HG03064 (cell line): Measurements from ENCODE around the gene HPSE2.
"Not testable (repeated sequence)": the region's sequence is repeated elsewhere in the genome, so short reads cannot be mapped to it uniquely, and the experiment has no call there.

Source experiments
- ATAC-seq: cut with Tn5 transposase; IDR thresholded peaks from one replicate; pipeline ENCODE4 v1.9.1; 2021; ENCODE audit warnings: low read depth; ENCODE audit not compliant: unreplicated experiment

HPSE2 gene

GRCh38 chr10:99170116-99170675, 65.5 kb downstream of the HPSE2 start:
- no peak for ATAC-seq

GRCh38 chr10:99161165-99161564, 74.5 kb downstream of the HPSE2 start:
- no peak for ATAC-seq

DNA sequence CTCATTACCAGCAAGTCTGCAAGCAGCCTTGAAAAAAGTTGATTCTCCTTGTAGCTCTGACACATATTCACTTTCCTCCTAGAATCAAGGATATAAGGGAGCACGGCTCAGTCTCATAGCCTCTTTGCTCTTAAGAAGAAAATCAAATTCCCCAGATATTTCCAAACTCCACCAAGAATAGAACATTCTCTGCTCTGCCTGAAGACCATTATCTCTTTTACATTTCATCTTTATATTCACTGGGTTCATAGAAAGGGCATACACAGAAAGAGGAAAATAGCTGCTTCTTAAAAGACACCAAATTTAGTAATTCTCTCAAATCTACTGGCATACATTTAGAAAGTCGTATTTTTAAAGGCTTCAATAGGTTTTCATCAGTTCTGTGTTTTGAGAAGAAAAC, 92.0 kb downstream of the HPSE2 start:
- ATAC-seq: no peak

DNA sequence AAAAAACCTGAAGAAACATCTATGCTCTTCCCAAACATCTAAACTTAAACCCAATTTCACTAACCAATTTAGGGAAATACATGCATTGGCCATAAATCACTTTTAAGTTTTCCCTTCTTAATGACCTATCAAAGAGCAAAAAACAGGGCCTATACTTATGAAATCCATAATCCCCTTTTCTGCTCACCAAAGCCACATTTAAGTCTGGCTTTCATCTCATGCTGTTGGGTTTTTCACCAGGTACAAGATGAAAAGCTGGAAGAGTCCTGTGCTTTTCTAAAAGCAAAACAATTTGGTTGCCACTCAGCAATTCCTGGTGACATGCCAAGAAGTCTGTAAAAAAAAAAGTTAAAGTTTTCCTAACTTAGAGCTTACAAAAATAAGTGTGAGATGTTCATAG, 92.6 kb downstream of the HPSE2 start:
- ATAC-seq: no peak

GRCh38 chr10:99132897-99133296, 102.8 kb downstream of the HPSE2 start:
- not testable (repeated sequence) for ATAC-seq

DNA sequence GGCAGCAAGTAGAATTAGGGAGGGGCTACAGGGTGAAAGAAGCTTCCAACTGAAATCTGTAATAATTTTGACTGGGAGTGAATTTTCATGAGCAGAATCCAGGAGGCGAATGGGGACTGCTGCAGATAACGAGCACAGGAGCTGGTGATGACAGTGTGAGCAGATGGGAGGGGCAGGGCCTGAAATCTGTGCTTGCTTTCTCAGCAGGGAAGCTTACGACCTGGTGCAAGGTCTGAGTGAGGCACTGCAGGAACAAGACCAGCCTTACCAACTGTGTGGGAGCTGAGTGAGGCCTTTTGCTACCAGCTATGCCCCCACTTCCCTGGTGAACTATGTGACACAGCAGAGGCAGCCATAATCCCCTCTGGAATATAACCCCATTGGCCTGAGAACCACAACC, 109.8 kb downstream of the HPSE2 start:
- ATAC-seq: no peak

- ATAC-seq: no peak
Measured at GRCh38 chr10:99124376-99124775, 111.3 kb downstream of the HPSE2 start.

- no peak for ATAC-seq
Measured at GRCh38 chr10:99123851-99124250, 111.8 kb downstream of the HPSE2 start.

DNA sequence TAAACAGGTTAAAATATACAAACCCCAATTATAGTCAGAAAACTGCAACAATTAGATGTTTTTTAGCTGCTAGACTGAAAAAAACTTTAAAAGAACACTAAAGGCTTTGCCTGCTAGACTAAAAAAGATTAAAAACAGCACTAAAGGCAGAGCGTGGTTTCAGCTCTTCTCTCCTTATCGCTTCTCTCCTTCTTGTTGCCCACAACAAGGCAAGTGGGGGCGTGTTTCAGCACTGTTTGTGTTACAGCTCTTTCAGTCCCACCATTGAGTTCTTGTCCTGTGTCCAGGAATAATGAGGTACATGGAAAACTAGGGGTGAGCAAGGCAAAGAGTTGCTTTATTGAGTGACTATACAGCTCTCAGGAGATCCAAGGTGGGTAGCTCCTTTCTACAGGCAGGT, 112.3 kb downstream of the HPSE2 start:
- no peak for ATAC-seq

DNA sequence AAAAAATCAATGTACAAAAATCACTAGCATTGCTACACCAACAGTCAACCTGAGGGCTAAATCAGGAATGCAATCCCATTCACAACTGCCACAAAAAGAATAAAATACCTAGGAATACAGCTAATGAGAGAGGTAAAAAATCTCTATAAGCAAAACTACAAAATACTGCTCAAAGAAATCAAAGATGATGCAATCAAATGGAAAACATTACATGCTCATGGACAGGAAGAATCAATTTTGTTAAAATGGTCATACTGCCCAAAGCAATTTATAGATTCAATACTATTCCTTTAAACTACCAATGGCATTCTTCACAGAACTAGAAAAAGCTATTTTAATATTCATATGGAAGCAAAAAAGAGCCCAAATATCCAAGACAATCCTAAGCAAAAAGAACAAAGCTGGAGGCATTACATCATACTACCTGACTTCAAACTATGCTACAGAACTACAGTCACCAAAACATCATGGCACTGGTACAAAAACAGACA, 116.3 kb downstream of the HPSE2 start:
- ATAC-seq: no peak

- no peak for ATAC-seq
Measured at GRCh38 chr10:99115703-99116102, 119.9 kb downstream of the HPSE2 start.

DNA sequence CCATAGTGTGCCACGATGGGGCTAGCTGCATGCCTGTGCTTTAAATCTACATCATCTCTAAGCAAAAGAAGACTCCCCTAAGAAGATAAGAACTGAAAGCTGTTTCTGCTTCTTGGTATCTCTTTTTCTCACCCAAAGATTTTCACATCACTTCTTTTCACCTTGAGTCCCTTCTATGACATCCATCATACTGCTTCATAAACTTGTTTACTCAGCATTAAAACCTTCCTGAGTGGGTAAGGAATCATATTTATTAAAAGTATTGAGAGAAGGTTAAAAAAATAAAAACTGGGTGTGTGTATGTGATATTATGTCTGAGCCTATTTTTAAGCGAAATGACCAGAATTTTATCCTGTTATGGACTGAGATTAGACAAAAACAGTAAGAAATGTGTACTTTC, 150.3 kb downstream of the HPSE2 start:
- ATAC-seq: no peak

DNA sequence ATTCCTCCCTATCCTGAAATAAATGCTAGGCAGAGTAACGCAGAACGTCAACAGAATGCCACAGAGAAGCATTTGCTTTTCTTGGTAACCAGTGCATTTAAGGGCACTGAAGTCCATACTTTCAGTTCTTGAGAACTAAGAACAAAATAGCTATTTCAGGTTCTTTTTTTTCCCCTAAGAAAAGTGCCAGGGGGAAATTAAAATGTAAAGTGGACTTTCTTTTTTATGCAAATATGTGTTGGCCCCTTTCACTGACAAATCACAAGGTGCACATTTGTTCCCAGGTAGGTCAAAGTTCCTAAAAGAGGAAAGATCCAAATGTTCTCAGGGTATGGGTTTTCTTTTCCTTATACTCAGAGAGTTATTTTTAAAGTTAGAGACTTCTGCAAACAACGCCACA, 151.5 kb downstream of the HPSE2 start:
- ATAC-seq: no peak

- ATAC-seq: no peak
Measured at GRCh38 chr10:99080275-99080945, 155.2 kb downstream of the HPSE2 start.

DNA sequence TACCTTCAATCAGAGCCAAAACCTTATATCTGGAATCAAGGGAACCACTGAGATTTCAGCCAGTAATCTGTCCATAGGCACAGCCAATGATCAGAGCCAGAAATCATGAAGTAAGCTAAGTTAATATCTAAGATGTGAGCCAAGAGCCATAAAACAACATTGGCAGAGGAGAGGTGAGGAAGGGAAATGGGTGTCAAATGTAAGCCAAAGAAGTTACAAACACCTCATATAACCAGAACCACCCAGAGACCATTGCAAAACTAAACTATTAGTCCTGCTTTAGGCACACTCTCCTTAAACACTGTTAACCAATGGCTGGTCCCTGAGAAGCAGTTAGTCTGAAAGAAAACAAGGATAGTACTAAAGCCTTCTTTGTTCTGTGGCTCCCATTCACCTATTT, 173.1 kb downstream of the HPSE2 start:
- no peak for ATAC-seq

DNA sequence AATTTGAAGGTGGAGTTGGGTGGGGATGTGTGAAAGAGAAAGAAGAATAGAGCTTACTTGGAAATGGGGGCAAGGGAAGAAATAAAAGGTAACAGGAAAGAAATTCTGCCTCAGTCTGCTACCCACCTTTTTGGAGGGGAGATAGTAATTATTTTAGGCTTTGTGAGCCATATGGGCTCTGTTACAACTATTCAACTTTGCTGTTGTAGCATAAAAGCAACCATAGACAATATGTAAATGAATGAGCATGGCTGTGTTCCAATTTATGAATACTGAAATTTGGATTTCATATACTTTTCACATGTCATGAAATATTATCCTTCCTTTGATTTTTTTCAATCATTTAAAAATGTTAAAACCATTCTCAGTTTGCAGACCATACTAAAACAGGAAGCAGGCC, 176.9 kb downstream of the HPSE2 start:
- no peak for ATAC-seq

DNA sequence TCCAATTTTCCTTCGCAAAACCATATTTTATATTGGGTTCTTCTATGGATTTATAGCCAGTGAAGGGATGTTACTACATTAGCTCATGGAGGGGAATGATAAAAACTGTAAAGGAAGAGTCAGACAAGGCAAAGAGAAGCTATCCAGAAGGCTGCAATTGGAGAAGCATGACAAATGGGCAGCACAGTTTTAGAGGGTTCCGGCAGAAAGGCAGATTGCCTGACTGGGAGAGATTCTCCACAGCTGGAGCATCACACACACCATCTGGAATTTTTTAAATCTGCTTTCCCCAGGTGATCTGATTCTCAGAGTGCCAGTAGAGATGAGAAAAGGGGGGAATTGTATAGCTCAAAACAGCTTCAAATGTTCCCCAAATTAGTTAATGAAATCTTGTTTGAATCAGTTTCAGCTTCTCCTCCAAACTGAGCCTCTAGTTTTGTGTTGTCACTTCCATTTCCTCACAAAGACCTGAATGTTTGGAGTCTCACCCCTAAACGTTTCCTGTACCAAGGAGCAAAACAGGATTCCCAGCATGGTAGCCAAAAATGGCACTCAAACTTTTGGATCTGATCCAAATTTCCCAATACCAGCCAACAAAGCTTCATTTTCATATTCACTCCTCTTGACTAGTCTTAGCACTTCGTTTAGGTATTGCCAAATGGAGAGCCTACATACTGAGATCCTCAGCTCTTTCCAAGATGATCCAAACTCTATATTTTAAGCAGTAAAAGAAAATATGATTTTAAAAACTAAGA, 177.5 kb downstream of the HPSE2 start:
- no peak for ATAC-seq

DNA sequence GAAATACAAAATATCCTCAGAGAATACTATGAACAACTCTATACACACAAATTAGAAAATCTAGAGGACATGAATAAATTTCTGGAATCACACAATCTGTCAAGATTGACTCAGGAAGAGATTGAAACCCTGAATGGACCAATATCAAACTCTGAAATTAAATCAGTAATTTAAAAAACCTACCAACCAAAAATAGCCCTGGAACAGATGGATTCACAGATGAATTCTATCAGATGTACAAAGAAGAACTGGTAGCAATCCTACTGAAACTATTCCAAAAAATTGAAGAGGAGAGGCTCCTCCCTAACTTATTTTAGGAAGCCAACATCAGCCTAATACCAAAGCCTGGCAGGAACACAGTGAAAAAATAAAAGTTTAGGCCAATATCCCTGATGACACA, 190.0 kb downstream of the HPSE2 start:
- ATAC-seq: no peak

GRCh38 chr10:99042051-99042771, 193.4 kb downstream of the HPSE2 start:
- no peak for ATAC-seq

DNA sequence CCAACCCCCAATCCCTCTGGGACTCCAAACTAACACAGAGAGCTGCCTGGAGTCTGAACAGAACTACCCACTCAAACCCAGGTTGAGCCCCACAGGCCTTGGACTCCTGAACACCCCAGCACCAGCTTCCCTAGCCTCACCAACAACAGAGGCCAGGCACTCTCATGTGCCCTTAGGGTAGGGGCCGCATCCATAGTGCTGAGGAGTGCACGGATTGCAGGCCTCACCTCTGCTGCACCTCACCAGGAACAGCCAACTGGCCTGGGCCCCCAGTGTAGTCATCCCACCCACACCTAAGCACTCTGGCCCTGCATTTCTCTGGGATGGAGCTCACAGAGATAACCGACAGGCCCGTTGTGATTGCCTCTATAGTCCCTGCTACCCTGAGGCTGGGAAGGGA, 194.2 kb downstream of the HPSE2 start:
- no peak for ATAC-seq

DNA sequence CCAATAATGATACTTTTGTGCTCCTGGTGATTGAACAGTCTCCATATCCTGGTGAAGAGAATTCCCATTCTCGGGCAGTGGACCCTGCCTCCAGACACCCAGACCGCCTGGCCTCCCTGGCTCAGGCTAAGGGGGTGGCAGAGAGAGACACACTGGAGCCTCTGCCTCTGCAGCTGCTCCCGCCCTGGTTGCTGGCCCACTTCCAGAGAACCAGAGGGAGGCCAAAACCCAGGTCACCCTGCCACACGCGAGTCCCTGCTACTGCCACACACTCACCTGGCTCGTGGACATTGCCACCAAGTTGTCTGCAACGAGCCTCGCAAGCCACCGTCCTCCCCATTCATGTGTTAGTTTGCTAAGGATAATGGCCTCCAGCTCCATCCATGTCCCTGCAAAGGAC, 221.8 kb downstream of the HPSE2 start:
- no peak for ATAC-seq
